Measurements from ENCODE around the gene DHRS7. TPM values are rescaled to one million over a fixed set of nuclear protein-coding genes. Genes with fewer than 3 reads are reported as not detected.

The DHRS7 gene
- total and polyA plus RNA-seq, 10 of the 15 experiments (the other 5 are each of a cell fraction or from before 2014, with no cell fraction given), result 55.0 to 99.8 (median 62.2) TPM

GRCh38 chr14:60106339-60106738 is 58.9 kb downstream of the DHRS7 start:
- BruUV-seq (replicated peaks), result no TSS peak
- in situ Hi-C loops (cut with MboI), result no loop called here
- ATAC-seq, result peak; percentile 62
- no peak overlapping the region for H3K27ac ChIP-seq (ENCODE audit: control insufficient read depth, insufficient read depth)
- peaks cover 13% of the 10 kb centered on the region for H3K79me2 ChIP-seq (ENCODE audit: control insufficient read depth, insufficient read depth, low read length)
- peaks cover 0 to 6% of the 10 kb centered on the region in 2 experiments; a peak in 1 of 4 replicates for H3K36me3 ChIP-seq (ENCODE audit: control insufficient read depth in 2 of 2, insufficient read depth in 2 of 2, low read length in 1 of 2)
- no peak overlapping the region for H3K4me3 ChIP-seq
- RAD21 ChIA-PET (ENCODE audit: unreplicated experiment), result no interaction called here
- H3K9ac ChIP-seq (ENCODE audit: control insufficient read depth, insufficient read depth, low read length), result no peak overlapping the region
- TF ChIP-seq IKZF1 (conservative IDR thresholded peaks at IDR 0.05), result no peak
- TF ChIP-seq ZNF384 (IDR thresholded peaks at IDR 0.05; ENCODE audit: borderline replicate concordance, low read depth, low read length), result no peak
- TF ChIP-seq RELA (IDR thresholded peaks at IDR 0.05; ENCODE audit: borderline replicate concordance, partially characterized antibody), result no peak
- no peak for TF ChIP-seq RAD51 (IDR thresholded peaks at IDR 0.05)
- TF ChIP-seq HDAC2 (IDR thresholded peaks at IDR 0.05), result no peak
- no peak for TF ChIP-seq EGR1 (IDR thresholded peaks at IDR 0.05; ENCODE audit: borderline replicate concordance in 1 of 2, low read depth in 2 of 2, low read length in 2 of 2)
- TF ChIP-seq ATF3 (IDR thresholded peaks at IDR 0.05; ENCODE audit: borderline replicate concordance, extremely low read depth, low read depth, low read length), result no peak
- TF ChIP-seq RAD21 (IDR thresholded peaks at IDR 0.05; ENCODE audit: insufficient read depth, low read depth, low read length), result no peak
- TF ChIP-seq NFYB (IDR thresholded peaks at IDR 0.05; ENCODE audit: insufficient read depth, low read depth, low read length), result no peak
- intact Hi-C loops (cut with micrococcal nuclease; ENCODE audit: unreplicated experiment), result no loop called here
- POLR2A ChIA-PET, result interaction anchor here (0.6 to 2.1 kb wide), 2 partner anchors 14 to 54 kb away, joined by 4 to 8 read pairs; partner anchors contain the start of gene PCNX4
- SMC1A ChIA-PET (ENCODE audit: uncharacterized antibody, unreplicated experiment), result interaction anchor here (0.6 to 2.7 kb wide), 5 partner anchors 11 to 142 kb away, joined by 3 to 9 read pairs (median 3); partner anchors contain the start of gene PCNX4
- H3K27me3 ChIP-seq (replicated peaks in 1 of 2; ENCODE audit: control insufficient read depth in 2 of 2, insufficient read depth in 2 of 2, low read length in 1 of 2), result no peaks in the 10 kb centered on the region
- CTCF ChIA-PET, result interaction anchor here (0.8 to 1.0 kb wide), 2 partner anchors 10 to 78 kb away, joined by 3 to 4 read pairs; no protein-coding TSS in a partner anchor
- no peaks in the 10 kb centered on the region for H3K4me1 ChIP-seq (ENCODE audit: control insufficient read depth, insufficient read depth, low read length)
- WGBS (ENCODE audit: insufficient coverage, insufficient replicate concordance, low lambda C conversion rate, missing lambda C conversion rate), result 100% methylated on average over 2 of the region's 2 CpGs
- DNase-seq (ENCODE audit: low read depth, low spot score), result no peak
- no peak for FAIRE-seq
- H3K9me3 ChIP-seq (replicated peaks; ENCODE audit: control insufficient read depth, insufficient read depth, low read length), result no peaks in the 10 kb centered on the region; the same call in 1 of the 3 replicates
- no peak overlapping the region for H3K4me2 ChIP-seq (ENCODE audit: control insufficient read depth, insufficient read depth)
- no peaks in the 10 kb centered on the region for H4K20me1 ChIP-seq (ENCODE audit: control insufficient read depth, insufficient read depth)
- no peak overlapping the region for H2AFZ ChIP-seq (ENCODE audit: control insufficient read depth, low read depth, low read length)

All from GM12878 (cell line).